ENCODE measurements around the gene ERAP2.

Gene ERAP2

DNA sequence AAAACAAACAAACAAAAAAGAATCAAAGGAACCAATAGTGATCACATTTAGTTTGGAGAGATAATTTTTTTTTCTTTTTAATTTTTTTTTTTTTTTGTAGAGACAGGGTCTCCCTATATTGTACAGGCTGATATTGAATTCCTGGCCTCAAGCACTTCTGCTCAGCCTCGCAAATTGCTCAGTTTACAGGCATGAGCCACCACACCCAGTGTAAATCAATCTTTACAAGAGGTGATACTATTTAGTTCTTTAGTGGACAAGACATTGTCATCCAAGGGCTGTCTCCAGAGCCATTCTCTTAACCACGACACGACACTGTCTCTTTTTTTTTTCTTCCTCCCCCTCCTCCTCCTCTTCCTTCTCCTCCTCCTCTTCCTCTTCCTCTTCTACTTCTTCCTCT lies 29.6 kb downstream of the ERAP2 start:
- no peak overlapping the region for H3K4me3 ChIP-seq (replicated peaks; ENCODE audit: low read depth, low read length)
- DNase-seq (ENCODE audit: low read depth), result no peak
- TF ChIP-seq, protein P1, sequence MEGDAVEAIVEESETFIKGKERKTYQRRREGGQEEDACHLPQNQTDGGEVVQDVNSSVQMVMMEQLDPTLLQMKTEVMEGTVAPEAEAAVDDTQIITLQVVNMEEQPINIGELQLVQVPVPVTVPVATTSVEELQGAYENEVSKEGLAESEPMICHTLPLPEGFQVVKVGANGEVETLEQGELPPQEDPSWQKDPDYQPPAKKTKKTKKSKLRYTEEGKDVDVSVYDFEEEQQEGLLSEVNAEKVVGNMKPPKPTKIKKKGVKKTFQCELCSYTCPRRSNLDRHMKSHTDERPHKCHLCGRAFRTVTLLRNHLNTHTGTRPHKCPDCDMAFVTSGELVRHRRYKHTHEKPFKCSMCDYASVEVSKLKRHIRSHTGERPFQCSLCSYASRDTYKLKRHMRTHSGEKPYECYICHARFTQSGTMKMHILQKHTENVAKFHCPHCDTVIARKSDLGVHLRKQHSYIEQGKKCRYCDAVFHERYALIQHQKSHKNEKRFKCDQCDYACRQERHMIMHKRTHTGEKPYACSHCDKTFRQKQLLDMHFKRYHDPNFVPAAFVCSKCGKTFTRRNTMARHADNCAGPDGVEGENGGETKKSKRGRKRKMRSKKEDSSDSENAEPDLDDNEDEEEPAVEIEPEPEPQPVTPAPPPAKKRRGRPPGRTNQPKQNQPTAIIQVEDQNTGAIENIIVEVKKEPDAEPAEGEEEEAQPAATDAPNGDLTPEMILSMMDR (IDR thresholded peaks at IDR 0.05; ENCODE audit: low read length, missing control alignments), result no peak

DNA sequence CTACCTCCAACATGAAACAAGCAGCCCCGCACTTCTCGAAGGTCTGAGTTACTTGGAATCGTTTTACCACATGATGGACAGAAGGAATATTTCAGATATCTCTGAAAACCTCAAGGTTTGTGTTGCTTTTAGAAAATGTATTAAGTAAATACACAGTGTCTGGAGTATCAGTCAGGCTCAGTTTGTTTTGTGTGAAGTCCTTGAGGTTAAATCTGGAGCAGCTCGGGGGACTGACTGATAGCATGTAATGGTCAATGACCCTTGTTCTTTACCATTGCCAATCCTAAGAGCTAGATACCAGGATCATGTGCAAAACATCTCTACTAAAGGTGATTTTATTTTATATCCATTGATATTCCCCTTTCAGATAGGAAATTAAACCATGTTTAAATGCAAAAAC lies 32.7 kb downstream of the ERAP2 start:
- TF ChIP-seq, protein P1 (IDR thresholded peaks at IDR 0.05; ENCODE audit: low read length, missing control alignments), result no peak
- DNase-seq (ENCODE audit: low read depth), result no peak

DNA sequence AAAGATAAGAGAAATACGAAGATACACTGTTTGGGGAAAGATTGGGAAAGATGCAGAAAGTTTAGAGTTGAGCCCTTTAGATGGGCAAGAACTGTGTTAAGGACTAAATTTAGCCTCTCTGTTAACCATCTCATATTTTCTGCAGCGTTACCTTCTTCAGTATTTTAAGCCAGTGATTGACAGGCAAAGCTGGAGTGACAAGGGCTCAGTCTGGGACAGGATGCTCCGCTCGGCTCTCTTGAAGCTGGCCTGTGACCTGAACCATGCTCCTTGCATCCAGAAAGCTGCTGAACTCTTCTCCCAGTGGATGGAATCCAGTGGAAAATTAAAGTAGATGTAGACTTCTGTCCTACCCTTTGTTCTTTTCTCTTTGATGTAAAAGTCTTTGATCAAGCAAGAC lies 33.1 kb downstream of the ERAP2 start:
- no peak overlapping the region for H3K4me3 ChIP-seq (replicated peaks; ENCODE audit: low read depth, low read length)
- no peak for DNase-seq (ENCODE audit: low read depth)
- TF ChIP-seq, protein P1 (IDR thresholded peaks at IDR 0.05; ENCODE audit: low read length, missing control alignments), result no peak

More for the DNA sequence above, 32.7 kb downstream of the ERAP2 start:
- no peak overlapping the region for H3K4me3 ChIP-seq (replicated peaks; ENCODE audit: low read depth, low read length)

DNA sequence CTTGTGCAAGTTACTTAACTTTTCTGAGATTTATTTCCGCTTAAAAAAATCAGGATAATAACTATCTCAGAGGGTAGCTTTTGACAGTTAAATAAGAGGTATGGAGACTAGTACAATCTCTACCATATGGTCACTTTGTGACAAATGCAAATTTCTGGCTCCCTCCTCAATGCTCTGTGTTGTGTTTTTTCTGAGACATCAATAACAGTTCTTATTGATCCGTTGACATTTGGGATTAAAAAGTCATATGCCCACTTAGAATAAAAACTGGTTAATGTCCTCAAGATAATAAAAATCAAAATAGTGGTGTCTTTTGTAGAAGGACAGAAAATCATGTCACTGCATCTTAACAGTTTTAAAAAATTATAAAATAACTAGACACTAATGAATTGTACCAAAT lies 34.8 kb downstream of the ERAP2 start:
- TF ChIP-seq, protein P1 (IDR thresholded peaks at IDR 0.05; ENCODE audit: low read length, missing control alignments), result no peak
- no peak overlapping the region for H3K4me3 ChIP-seq (replicated peaks; ENCODE audit: low read depth, low read length)
- DNase-seq (ENCODE audit: low read depth), result no peak

DNA sequence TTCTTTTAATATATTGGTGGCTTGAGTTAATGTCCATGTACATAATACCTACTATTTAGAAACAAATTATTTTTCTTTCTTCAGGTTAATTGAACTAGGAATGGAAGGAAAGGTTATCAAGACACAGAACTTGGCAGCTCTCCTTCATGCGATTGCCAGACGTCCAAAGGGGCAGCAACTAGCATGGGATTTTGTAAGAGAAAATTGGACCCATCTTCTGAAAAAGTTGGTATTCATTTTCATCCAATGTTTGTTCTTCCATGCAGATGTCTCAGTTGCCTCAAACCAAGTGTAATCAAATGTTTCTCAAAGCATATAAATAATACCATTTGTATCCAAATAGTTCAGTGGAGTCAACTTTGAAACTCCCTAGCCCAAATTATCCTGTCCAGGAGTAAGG lies 36.9 kb downstream of the ERAP2 start:
- TF ChIP-seq, protein P1 (IDR thresholded peaks at IDR 0.05; ENCODE audit: low read length, missing control alignments), result no peak
- no peak overlapping the region for H3K4me3 ChIP-seq (replicated peaks; ENCODE audit: low read depth, low read length)
- no peak for DNase-seq (ENCODE audit: low read depth)

DNA sequence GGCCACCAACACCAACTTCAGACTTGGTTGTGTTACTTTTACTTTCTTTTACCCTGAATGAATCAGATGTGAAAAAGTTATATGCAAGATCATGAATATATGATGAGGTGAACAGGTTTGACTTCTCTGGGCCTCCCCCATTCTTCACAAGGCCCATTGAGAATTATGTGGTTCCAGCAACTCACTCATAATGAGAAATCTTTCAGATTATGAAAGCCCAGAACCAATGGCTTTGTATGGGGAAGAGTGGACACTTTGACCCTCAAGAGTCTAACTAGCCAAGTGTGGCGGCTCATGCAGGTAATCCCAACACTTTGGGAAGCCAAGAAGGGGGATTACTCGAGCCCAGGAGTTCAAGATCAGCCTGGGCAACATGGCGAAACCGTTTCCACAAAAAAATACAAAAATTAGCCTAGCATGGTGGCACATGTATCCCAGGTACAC lies 43.5 kb downstream of the ERAP2 start:
- TF ChIP-seq, protein P1 (IDR thresholded peaks at IDR 0.05; ENCODE audit: low read length, missing control alignments), result no peak

DNA sequence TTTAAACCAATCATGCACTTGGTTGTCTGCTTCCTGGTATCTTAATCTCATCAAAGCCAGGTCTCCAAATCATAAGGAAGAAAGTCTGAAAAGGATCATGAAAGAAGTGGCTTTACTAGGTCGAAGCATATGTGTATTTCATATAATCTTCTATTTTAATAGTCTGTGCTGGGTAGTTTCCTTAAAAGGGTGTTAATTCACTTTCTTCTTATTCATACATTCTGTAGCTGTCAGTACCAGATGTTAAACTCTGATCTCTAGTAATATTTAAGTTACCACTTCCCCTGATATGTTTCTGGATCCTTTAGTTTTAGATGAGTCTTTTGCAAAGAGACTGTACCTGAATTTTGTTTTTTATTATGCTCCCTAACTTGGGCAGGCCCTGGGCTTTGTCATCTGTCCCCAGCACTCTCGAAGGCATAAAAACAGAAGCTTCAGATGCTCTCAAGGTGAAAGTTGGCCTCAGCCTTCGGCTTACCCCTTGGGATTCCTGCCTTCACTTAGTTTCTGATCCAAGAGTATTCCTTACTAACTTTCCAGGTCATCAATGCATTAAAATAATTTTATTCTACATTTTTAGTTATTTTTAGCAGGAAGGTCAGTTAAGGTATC lies 44.5 kb downstream of the ERAP2 start:
- no peak for DNase-seq (ENCODE audit: low read depth)
- no peak overlapping the region for H3K4me3 ChIP-seq (replicated peaks; ENCODE audit: low read depth, low read length)
- TF ChIP-seq, protein P1 (IDR thresholded peaks at IDR 0.05; ENCODE audit: low read length, missing control alignments), result no peak

More for the DNA sequence above, 43.5 kb downstream of the ERAP2 start:
- H3K4me3 ChIP-seq (replicated peaks; ENCODE audit: low read depth, low read length), result no peak overlapping the region
- DNase-seq (ENCODE audit: low read depth), result no peak

All from fibroblast of pulmonary artery (primary cell).